ENCODE data around the gene ATF7IP2.

DNA sequence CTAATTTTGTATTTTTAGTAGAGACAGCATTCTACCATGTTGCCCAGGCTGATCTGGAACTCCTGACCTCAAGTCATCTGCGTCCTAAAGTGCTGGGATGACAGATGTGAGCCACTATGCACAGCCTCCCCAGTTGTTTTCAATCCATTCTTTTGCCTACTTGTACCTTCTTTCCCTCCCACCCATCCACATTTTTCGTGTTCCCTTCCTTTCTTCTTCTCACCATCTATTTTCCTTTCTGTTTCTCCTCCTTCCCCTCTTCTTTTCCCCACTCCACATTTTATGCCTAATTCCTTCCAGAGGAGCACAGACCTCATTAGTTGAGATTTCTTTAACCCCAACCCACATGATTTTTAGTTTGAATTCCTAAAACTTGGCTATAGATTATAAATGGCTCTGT lies 94.3 kb downstream of the ATF7IP2 start:
- TF ChIP-seq POLR2A (IDR thresholded peaks at IDR 0.05): no peak
- TF ChIP-seq, protein P1, sequence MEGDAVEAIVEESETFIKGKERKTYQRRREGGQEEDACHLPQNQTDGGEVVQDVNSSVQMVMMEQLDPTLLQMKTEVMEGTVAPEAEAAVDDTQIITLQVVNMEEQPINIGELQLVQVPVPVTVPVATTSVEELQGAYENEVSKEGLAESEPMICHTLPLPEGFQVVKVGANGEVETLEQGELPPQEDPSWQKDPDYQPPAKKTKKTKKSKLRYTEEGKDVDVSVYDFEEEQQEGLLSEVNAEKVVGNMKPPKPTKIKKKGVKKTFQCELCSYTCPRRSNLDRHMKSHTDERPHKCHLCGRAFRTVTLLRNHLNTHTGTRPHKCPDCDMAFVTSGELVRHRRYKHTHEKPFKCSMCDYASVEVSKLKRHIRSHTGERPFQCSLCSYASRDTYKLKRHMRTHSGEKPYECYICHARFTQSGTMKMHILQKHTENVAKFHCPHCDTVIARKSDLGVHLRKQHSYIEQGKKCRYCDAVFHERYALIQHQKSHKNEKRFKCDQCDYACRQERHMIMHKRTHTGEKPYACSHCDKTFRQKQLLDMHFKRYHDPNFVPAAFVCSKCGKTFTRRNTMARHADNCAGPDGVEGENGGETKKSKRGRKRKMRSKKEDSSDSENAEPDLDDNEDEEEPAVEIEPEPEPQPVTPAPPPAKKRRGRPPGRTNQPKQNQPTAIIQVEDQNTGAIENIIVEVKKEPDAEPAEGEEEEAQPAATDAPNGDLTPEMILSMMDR (IDR thresholded peaks at IDR 0.05): no peak
